ENCODE measurements around the gene PTBP1. TPM values are rescaled to one million over a fixed set of nuclear protein-coding genes. Genes with fewer than 3 reads are reported as not detected.
A peak's percentile ranks its signal among the peaks of the same experiment; 100 is the strongest.
"Not testable (repeated sequence)": the region's sequence is repeated elsewhere in the genome, so short reads cannot be mapped to it uniquely, and the experiment has no call there.

Gene PTBP1
- total RNA-seq, 1 experiment from 2014 or later: 246 TPM

- DNase-seq (ENCODE audit: low read depth): no peak
Measured at GRCh38 chr19:827710-828321, 30.6 kb downstream of the PTBP1 start, which contains the start of gene AZU1. AZU1 (plus strand) TSS chr19:827837; CDS start chr19:827847, 10 bp downstream.

DNA sequence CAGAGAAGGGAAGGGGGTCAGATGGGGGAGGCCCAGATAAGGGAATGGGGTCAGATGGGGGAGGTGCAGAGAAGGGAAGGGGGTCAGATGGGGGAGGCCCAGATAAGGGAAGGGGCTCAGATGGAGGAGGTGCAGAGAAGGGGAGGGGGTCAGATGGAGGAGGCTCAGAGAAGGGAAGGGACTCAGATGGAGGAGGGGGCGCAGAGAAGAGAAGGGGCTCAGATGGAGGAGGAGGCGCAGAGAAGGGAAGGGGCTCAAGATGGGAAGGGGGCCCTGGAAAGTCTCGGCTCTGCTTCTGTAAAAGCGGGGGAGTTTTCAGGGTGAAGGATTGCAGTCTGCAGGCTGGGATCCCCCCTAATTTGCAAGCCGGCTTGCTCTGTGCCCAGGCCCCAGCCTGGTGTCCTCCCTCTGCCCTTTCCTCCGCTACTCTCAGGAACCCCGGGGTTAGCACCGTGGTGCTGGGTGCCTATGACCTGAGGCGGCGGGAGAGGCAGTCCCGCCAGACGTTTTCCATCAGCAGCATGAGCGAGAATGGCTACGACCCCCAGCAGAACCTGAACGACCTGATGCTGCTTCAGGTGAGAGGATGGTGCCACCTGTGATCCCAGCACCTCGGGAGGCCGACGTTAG lies 32.0 kb downstream of the PTBP1 start:
- DNase-seq (ENCODE audit: low read depth): no peak

- DNase-seq (ENCODE audit: low read depth): no peak
Measured at GRCh38 chr19:831407-832369, 34.4 kb downstream of the PTBP1 start.

DNA sequence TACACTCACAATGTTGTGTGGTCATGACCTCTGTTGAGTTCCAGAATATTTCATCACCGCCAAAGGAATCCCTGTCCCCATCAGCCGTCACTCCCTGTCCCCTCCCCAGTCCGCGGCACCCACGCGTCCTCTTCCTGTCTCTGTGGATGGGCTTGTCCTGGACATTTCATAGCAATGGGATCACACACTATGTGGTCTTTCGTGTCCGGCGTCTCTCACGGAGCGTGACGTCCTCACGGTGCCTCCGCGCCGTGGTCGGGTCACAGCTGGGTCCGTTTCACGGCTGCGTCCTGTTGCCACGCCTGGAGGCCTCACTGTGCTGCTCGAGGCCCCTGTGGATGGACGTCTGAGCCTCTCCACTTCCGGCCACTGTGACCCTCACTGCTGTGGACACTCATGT lies 37.0 kb downstream of the PTBP1 start:
- DNase-seq (ENCODE audit: low read depth): no peak

DNA sequence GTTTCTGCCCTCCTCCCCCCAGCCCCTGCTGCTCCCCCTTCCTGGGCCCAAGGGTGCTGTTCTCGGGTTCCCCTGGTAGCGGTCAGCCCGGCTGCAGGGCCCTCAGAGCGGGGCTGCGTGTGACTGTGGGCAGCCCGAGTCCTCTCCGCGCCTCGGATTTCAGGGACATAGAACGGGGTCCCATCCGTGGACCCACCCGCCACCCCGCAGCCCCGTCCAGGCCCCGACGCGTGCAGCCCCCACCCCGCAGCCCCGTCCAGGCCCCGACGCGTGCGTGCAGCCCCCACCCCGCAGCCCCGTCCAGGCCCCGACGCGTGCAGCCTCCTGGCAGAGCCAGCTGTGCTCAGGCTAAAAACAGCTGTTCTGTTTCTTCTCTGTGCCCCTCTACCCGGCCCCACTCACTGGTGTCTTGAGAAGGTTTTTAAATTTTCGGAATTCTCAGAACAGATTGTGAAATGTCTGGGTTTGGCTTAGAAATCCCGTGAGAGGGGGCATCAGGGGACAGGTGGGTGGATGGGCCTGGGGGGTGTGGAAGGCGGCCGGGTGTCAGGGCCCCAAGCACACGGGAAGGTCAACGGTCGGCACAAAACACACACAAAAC lies 38.1 kb downstream of the PTBP1 start:
- DNase-seq (ENCODE audit: low read depth): no peak

GRCh38 chr19:840519-841206 lies 43.4 kb downstream of the PTBP1 start, which contains the start of gene PRTN3:
PRTN3 (plus strand) TSS chr19:840999; CDS start chr19:841009, 10 bp downstream.
- no peak for DNase-seq (ENCODE audit: low read depth)

DNA sequence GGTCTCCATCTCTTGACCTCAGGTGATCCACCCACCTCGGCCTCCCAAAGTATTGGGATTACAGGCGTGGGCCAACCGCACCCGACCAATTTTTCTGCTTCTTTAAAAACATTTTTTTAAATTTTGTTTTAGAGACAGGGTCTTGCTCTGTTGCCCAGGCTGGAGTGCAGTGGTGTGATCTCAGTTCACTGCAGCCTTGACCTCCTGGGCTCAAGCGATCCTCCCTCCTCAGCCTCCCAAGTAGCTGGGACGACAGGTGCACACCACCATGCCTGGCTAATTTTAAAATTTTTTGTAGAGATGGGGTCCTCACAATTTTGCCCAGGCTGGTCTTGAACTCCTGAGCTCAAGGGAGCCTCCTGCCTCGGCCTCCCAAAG lies 45.5 kb downstream of the PTBP1 start:
- DNase-seq (ENCODE audit: low read depth): not testable (repeated sequence)

DNA sequence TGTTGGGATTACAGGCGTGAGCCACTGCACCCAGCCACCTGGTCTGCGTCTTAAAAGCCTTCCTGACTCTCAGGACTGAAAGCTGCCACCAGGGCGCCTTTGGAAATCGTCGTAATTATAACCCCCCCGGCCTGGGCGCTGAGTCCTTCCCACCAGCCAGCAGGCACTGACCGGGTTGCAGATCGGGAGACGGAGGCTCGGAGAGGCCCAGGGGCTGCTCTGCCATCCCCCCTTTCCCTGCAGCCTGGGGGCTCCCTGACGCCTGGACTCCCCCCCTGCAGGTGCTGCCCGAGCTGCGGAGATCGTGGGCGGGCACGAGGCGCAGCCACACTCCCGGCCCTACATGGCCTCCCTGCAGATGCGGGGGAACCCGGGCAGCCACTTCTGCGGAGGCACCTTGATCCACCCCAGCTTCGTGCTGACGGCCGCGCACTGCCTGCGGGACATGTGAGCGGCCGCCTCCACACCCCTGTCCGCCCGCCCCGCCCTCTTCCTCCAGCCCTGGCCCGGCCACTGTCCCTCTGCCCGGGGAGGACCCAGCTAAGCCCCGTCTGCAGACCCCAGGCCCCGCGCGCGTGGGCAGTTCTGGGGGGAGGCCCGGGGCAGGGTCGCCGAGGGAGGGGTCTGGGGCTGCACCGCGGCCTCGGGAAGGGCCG lies 46.1 kb downstream of the PTBP1 start:
- DNase-seq (ENCODE audit: low read depth): peak; percentile 44

DNA sequence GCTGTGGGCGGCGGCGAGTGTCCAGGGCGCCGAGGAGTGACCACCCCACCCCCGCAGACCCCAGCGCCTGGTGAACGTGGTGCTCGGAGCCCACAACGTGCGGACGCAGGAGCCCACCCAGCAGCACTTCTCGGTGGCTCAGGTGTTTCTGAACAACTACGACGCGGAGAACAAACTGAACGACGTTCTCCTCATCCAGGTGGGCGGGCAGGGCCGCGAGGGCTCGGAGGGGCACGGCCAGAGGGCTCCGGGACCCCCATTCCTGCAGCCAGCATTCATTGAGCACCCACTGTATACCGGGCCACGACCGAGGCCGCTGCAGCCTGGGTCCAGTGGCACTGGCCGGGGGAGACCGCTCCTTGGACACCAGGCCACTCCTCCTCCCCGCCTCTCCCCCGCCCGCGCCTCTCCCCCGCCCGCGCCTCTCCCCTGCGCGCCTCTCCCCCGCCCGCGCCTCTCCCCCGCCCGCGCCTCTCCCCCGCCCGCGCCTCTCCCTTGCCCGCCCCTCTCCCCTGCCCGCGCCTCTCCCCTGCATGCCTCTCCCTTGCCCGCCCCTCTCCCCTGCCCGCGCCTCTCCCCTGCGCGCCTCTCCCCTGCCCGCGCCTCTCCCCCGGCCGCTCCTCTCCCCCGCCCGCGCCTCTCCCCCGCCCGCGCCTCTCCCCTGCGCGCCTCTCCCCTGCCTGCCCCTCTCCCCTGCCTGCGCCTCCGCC lies 46.7 kb downstream of the PTBP1 start:
- DNase-seq (ENCODE audit: low read depth): no peak

DNA sequence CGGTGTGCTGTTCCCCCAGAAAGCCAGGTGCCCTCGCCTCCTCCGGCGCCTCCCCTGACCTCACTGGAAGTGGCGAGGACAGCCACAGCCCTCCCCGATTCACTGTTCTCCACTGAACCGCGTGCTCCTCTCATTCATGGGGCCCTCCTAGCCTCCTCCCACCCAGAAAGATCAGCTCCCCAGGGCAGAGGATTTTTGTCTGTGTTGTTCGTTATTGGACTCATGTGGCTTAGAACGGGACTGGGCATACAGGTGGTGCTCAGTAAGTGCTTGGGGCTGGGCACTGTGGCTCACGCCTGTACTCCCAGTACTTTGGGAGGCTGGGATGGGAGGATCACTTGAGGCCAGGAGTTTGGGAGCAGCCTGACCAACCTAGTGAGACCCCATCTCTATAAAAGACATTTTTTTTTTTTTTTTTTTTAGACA lies 47.3 kb downstream of the PTBP1 start:
- no peak for DNase-seq (ENCODE audit: low read depth)

DNA sequence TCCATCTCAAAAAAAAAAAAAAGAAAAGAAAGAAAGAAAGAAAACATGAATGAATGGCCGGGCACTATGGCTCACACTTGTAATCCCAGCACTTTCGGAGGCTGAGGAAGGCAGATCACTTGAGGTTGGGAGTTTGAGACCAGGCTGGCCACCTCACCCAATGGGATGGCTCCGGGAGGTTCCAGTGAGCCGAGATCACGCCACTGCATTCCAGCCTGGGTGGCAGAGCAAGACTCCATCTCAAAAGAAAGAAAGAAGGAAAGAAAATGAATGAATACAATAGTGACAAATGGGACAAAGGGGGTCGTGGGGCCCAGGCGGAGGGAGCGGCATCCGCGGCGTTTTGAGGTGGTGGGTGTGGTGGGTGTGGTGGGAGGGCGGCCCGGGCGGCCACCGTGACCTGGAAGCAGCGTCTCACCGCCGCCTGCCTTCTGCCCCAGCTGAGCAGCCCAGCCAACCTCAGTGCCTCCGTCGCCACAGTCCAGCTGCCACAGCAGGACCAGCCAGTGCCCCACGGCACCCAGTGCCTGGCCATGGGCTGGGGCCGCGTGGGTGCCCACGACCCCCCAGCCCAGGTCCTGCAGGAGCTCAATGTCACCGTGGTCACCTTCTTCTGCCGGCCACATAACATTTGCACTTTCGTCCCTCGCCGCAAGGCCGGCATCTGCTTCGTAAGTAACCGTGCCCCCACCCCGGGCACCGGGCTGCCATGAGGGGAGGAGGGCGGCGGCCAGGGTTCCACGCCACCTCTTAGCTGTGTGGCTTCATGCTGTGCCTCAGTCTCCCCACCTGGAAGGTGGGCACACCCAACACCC lies 48.7 kb downstream of the PTBP1 start:
- no peak for DNase-seq (ENCODE audit: low read depth)

GRCh38 chr19:848386-848921 lies 51.2 kb downstream of the PTBP1 start:
- no peak for DNase-seq (ENCODE audit: low read depth)

GRCh38 chr19:849195-849594 lies 51.9 kb downstream of the PTBP1 start:
- DNase-seq (ENCODE audit: low read depth): not testable (repeated sequence)

- DNase-seq (ENCODE audit: low read depth): peak; percentile 75
Measured at GRCh38 chr19:850221-850978, 53.1 kb downstream of the PTBP1 start.

GRCh38 chr19:850979-851335 lies 53.7 kb downstream of the PTBP1 start:
- no peak for DNase-seq (ENCODE audit: low read depth)

DNA sequence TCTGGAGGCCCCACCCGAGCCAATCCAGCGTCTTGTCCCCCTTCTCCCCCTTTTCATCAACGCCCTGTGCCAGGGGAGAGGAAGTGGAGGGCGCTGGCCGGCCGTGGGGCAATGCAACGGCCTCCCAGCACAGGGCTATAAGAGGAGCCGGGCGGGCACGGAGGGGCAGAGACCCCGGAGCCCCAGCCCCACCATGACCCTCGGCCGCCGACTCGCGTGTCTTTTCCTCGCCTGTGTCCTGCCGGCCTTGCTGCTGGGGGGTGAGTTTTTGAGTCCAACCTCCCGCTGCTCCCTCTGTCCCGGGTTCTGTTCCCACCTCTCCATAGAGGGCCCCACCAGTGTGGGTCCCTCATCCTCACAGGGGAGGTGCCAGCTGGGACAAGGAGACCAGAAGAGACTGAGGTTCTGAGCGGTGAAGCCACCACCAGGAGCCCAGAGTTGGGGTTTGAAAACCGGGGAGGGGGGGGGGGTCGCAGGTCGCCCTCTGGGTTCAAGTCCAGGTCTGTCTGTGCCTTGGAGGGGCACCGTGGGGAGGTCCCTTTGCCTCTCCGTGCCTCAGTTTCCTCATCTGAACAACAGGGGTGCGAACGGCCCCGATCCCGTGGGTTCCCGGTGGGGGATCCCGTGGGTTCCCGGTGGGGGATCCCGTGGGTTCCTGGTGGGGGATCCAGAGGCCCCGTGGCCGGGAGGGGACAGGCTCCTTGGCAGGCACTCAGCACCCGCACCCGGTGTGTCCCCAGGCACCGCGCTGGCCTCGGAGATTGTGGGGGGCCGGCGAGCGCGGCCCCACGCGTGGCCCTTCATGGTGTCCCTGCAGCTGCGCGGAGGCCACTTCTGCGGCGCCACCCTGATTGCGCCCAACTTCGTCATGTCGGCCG lies 55.1 kb downstream of the PTBP1 start, which contains the start of gene ELANE:
TSS of gene ELANE (plus strand) at position 168 of the 878 bp plus-strand sequence. CDS start at position 194, 26 bp downstream.
- DNase-seq (ENCODE audit: low read depth): no peak

- no peak for DNase-seq (ENCODE audit: low read depth)
Measured at GRCh38 chr19:853014-853585, 55.8 kb downstream of the PTBP1 start.
